Activated naive CD4-positive, alpha-beta T cell (primary cell): Measurements from ENCODE around the gene CCND3.

Experiments used
- DNase-seq, 4 experiments: peaks; one replicate each; lab custom pipeline; 2025; lab: John Stamatoyannopoulos, UW

CCND3 gene

GRCh38 chr6:41921712-41921998 lies 20.0 kb downstream of the CCND3 start:
- DNase-seq, result no peak

DNA sequence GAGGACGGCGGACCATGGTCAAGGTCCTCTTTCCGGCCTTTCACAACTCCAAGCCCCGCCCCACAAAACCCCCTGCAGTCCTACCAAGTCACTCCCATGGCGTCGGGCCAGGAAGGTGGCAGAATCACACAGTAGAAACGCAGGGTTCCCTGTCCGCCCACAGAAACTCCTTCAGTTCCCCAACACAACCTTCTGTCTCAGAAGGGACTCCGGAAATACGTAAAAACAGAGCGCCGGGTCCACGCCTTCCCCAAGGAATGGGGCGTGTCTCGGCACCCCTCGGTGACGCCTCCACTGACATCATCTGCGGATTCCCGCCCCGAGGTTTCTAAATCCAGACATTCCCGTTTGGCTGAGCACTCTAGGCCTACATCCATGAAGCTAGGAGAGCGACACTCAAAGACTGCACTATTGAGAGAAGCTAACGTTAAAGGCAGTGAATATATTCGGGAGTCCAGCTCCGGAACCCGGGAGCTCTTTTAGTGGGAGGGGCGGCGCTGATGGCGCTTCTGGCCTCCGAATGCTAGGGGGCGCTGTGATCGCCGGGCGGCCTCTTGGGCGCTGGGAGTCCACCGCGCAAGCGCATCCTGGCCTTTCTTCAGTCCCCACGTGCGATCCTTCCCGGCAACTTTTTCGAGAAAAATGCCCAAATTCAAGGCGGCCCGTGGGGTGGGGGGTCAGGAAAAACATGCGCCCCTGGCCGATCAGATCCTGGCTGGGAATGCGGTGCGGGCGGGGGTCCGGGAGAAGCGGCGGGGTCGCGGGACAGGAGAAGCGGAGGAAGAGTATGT lies 20.5 kb downstream of the CCND3 start, which contains the start of the genes BYSL and MED20:
Gene BYSL (plus strand): TSS at position 579 of the 791 bp plus-strand sequence. CDS start 64 bp downstream, at position 643.
Gene MED20 (minus strand): TSS at position 219 of the 791 bp plus-strand sequence. CDS start 121 bp downstream, at position 98.
- peak; percentile 92 to 93 (median 92) for DNase-seq

DNA sequence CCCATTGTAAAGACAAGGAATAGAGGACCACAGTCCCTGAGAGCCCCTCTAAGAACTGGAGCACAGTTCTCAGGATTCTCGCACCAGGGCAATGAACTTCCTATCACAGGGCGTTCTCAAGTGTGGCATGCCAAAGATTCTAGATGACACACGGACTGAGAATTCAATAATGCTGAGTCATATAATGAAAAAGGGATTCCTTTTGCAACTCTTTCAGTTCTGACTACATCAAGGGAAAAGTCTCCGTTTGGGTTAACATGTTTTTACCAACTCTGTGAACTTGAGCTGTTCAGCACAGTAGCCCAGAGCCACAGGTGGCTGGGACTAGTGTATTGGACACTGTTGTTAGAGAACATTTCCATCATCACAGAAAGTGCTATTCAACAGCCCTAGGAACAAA lies 24.1 kb downstream of the CCND3 start:
- no peak for DNase-seq

- DNase-seq, result no peak
Observed at GRCh38 chr6:41914869-41915530, 26.6 kb downstream of the CCND3 start.

- DNase-seq, result no peak
Observed at GRCh38 chr6:41914343-41914742, 27.3 kb downstream of the CCND3 start.

DNA sequence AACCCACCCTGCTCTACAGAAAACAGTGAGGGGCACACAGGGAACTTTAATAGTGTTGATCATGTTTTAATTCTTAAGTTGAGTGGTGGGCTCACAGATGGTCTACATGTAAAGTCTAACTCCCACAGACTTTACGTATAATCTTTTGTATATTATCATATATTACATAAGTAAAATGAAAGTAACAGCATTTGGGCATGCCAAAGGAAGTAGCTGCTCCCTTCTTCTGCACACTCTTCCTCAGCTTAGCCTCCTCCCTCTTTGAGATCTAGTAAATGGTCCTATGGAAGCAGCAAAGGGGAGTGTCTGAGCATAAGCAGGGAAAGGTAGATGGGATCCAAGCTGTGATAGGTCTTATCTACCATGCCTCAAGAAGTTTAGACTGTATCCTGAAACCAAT lies 31.9 kb downstream of the CCND3 start:
- DNase-seq, result no peak

- DNase-seq, result peak in 1 of 4 experiments; percentile 33
Observed at GRCh38 chr6:41901882-41902519, 39.6 kb downstream of the CCND3 start.

GRCh38 chr6:41900861-41901260 lies 40.7 kb downstream of the CCND3 start:
- no peak for DNase-seq

DNA sequence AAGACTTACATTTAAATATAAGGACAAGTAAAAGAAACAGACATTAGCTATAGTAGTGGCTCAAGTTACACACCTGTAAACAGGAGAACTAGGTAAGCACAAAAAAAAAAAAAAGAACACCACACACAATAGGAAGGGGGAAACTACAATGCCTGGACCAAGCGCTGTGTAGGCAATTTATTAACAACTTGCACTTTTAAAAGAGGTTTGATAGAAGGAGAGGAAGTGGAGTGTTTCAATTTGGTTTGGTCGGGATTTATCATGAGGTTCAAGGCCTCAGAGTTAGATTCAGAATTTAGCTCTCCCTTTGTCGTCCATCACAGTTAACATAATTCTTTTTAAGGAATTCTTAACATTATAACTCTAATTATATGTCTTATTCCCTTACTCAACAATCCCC lies 45.3 kb downstream of the CCND3 start:
- no peak for DNase-seq

DNA sequence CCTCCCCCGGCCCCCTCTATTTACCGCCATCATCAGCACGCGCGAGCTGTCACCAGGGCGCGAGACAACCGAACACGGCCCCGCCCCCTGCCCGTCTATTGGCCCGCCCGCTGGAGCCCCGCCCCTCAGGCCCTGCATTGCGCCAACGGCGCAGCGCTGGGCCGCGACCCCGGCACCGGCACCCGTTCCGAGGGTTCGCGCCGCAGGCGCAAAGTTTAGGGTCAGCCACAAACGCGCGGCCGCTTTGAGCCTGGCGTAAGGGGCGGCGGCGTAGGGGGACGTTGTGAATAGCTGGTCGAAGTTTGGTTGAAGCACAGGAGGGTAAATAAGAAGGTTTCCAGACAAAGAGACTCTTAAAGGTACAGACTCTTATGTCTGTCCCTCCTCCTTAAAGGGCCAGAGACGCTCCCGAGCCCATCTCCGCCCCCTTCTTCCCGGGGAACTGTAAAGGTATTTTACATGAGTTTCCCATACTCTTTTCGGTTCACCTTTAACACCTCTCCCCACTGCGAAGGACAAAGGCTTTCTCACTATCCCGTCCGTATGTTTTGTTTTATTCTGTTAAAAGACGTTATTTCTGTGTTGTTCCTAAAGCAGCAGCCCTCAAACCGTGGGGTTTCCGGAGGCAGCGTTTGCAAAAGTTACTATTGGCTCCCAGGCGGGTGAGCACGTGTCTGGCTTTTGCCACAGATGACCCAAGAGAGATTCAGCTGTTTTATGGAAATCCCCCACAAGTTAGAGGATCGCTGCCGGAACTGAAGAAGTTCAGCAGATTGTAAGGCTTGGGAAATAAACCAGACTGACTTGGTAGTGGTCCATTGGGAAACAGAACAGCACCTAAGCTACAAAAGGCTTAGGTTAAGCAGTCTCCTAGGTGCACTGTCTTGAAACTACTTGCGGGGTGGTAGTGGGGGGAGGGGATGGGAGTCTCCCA lies 46.0 kb downstream of the CCND3 start, which contains the start of gene USP49:
Gene USP49 (minus strand): TSS at position 76 of the 934 bp plus-strand sequence. CDS start 88,392 bp downstream, outside the sequence.
- peak; percentile 71 to 91 (median 82) for DNase-seq

GRCh38 chr6:41894366-41895299 lies 47.0 kb downstream of the CCND3 start:
- peak in 1 of 4 experiments; percentile 55 for DNase-seq

- no peak for DNase-seq
Observed at GRCh38 chr6:41892921-41893564, 48.6 kb downstream of the CCND3 start.

- no peak for DNase-seq
Observed at GRCh38 chr6:41887331-41887751, 54.3 kb downstream of the CCND3 start.

DNA sequence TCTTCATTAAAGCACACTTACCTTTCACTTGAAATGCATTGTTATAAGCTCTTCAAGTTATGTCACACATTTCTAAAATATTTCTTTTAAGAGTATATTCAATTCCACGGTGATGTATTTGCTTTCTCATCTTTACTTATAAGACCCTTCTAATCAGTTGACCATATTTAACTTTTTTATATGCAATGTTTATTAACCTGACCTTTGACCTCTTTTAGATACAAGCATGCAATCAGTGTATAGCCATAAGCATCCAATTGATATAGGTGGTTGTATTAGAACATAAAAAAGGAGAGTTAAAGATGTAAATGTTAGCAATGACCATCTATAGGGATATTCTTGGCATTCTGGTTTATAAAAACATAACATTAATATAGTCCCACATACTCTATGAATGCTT lies 55.7 kb downstream of the CCND3 start:
- no peak for DNase-seq

- DNase-seq, result no peak
Observed at GRCh38 chr6:41884957-41885356, 56.7 kb downstream of the CCND3 start.
